GM19043 (cell line): ENCODE data around the gene LRRC49.

Experiments
- ATAC-seq: cut with Tn5 transposase; IDR thresholded peaks from one replicate; pipeline ENCODE4 v1.9.1; 2021; ENCODE audit warnings: low read depth; ENCODE audit not compliant: unreplicated experiment

Gene LRRC49

GRCh38 chr15:71048913-71049675 lies 156.5 kb downstream of the LRRC49 start:
- no peak for ATAC-seq

DNA sequence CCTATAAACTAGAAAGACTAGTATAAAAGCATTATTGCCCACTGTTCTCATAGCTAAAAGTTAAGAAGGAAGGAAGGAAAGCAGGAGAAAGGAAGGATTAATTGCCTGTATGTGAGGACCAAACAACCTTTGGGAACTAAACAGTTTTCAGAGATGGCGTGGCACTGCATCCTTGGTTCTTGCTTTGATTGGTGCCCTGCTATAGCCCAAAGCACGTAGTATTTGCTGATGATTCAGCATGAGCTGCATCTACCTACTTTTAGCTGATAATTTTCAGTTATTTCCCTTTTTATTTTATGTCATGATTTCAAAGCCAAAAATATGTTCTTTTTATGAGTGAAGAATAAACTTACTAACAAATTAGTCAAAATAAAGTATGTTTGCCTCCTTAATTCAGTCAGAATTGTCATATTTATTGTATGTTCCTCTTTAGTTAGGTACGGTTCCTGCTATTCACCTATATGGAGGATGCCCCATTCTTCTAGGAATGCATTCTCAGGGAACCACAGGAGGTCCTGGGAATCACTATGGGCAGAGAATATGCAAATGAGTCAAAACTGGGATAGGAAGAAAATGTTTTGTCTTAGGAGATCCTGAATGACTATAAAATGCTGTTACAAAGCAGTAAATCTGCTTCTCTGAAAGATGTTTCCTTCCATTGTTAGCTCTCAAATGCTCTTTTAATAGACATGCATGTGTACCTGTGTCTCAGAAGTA lies 157.2 kb downstream of the LRRC49 start:
- ATAC-seq: no peak

DNA sequence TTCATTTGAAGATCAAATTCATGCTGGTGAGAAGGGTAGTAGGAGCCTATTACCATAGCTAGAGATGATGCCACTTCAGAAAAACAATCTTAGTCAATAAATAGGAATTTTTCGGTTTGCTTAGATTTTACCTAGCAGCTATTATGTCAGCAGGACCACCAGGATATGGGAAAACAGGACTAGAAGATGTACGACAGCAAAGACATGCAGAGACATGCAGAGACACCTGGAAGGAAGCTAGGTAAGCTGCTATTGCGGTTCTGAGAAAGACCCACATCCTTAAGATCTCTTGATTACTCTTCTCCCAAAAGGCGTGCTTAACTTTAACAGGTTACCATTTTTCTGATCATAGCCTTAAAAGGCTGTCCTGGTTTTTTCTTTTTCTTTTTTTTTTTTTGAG lies 157.8 kb downstream of the LRRC49 start:
- no peak for ATAC-seq

DNA sequence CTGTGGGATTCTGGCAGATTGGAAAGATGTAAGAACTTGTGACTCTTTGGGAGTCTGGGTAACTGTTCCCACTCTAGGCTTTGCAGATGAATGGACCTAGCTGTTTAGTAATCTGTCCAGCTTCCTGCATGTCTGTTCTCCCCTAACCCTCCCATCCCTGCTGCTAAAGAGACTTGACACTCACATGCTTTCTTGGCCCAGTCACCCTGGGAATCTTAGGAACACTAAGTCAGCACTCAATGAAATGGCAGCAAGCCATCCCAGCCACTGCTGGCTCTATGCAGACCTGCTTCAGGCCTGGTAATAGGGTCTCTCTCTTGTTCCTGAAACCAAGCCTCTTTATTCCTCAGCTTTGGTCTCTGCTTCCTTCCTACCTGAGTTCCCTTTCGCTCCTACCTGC lies 158.9 kb downstream of the LRRC49 start:
- no peak for ATAC-seq

- no peak for ATAC-seq
These were observed 159.7 kb downstream of the LRRC49 start for GRCh38 chr15:71052356-71052755.

DNA sequence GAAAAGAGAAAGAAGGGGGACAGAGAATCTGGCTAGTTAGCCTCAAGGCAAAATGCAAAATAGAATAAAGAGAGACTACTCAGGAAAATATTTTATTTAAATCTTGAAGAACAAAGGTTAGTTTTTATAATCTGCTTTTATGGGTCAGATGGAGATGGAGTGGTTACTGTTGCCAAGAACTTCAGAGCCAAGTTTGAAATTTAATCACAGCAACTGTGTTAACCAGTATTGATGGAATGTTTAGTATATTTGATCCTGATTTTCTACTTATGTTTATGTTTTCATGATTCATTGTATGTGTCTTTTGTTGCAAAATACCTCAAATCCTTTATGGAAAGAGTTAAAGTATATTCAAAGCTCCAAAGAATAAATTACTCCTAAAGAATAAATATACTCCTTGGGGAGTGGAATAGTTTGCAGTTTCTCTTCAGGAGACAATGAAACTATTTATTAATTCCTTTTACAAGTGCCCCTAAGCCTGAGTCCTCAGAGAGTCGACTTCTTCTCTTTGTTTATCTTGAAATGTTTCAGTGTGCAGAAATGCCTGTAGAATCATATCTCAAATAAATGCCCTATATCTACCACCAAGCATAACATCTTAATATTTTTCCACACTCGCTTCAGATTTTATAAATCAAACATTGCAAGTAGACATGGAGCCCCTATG lies 161.8 kb downstream of the LRRC49 start:
- ATAC-seq: no peak

GRCh38 chr15:71055461-71055860 lies 162.8 kb downstream of the LRRC49 start:
- no peak for ATAC-seq

GRCh38 chr15:71056111-71056510 lies 163.5 kb downstream of the LRRC49 start:
- ATAC-seq: no peak

DNA sequence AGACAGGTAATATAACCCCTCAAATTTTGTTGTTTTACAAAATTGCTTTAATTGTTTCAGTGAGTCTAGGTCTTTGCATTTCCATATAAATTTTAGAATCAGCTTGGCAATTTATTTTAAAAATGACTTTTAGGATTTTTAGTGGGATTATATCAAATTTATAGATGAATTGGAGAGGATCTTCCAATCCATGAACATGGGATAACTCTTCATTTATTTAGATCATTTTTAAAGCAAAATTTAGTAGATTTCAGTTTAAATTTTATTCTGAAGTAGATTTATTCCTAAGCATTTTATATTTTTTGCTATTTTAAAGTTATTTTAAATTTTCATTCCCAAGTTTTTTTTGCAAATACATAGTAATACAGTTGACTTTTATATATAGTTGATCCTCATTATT lies 164.5 kb downstream of the LRRC49 start:
- ATAC-seq: no peak

GRCh38 chr15:71057581-71057980 lies 165.0 kb downstream of the LRRC49 start:
- ATAC-seq: no peak

DNA sequence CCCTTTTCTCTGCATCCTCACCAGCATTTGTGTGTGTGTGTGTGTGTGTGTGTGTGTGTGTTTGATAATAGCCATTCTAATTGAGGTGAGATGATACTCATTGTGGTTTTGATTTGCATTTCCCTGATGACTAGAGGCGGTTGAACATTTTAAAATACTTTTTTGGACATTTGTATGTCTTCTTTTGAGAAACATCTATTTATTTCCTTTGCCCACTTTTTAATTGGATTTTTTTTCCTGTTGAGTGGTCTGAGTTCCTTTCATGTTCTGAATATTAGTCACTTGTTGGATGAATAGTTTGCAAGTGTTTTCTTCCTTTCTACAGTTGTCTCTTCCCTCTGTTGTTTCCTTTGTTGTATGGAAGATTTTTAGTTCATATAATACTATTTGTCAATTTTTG lies 168.4 kb downstream of the LRRC49 start:
- no peak for ATAC-seq

GRCh38 chr15:71066983-71067382 lies 174.4 kb downstream of the LRRC49 start:
- ATAC-seq: no peak

DNA sequence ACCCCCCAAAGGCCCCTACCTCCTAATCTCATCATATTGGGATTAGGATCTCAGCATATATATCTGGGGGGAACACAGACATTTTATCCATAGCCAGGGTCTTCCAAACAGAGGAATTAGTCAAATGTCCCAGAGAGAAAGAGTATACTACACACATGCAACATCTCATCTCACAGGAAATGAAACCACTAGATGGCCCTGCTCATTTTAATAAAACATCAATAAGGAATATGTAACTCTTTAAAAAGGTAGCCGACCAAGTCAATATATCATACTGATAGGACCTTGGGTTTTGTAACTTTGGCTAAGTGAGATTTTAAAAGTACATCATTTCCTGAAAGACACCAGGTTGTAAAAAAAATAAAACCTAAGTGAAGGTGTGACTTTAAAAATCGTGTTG lies 177.1 kb downstream of the LRRC49 start:
- ATAC-seq: no peak

- no peak for ATAC-seq
These were observed 178.9 kb downstream of the LRRC49 start for GRCh38 chr15:71071529-71071928.

DNA sequence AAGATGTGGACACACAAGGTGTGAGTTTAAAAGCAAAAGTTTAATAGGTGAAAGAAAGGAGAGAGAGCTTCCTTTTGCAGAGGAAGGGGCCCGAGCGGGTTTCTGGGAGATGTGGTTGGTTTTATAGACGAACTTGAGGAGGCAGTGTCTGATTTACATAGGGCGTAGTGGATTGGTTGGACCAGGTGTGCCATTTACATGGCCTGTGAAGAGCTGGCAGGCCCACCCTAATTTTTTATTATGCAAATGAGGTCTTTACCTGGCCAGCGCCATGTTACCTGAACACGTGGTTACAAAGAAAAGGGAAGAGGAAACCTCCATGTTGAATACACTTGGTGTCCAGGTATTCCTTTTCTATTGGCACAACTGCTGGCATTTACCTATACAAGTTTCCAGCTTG lies 179.8 kb downstream of the LRRC49 start:
- no peak for ATAC-seq

DNA sequence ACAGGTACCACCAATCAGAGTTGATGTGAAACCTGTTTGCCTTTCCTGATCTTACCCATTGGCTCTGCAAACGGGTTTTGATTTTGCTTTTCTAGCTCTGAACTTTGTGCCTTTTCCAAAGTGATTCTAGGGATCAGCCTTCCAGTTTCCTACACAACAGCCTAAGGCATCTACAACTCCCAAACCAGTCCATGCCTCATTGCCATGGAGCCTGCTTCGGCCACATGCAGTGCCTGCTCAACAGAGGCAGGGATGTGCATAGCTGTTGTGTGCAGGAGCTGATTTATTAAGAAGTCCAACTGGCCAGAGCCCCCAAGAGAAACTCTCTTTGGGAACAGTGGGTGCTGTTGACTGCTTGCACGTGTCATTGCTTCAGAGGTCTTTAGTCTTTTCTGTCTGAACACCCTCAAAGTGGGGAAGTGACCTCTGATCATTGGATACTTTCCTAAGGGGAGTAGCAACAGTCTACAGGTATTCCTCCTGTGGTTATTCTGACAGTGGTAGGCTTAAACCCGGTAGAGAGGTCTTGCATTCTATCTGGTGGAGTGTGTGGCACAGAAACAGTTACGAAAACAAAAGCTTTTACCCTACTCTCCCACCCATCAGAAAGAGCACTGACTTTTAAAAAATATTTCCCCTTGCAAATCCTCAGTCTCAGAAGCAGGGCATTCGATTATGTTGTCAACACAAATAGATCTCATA lies 186.0 kb downstream of the LRRC49 start:
- ATAC-seq: no peak

DNA sequence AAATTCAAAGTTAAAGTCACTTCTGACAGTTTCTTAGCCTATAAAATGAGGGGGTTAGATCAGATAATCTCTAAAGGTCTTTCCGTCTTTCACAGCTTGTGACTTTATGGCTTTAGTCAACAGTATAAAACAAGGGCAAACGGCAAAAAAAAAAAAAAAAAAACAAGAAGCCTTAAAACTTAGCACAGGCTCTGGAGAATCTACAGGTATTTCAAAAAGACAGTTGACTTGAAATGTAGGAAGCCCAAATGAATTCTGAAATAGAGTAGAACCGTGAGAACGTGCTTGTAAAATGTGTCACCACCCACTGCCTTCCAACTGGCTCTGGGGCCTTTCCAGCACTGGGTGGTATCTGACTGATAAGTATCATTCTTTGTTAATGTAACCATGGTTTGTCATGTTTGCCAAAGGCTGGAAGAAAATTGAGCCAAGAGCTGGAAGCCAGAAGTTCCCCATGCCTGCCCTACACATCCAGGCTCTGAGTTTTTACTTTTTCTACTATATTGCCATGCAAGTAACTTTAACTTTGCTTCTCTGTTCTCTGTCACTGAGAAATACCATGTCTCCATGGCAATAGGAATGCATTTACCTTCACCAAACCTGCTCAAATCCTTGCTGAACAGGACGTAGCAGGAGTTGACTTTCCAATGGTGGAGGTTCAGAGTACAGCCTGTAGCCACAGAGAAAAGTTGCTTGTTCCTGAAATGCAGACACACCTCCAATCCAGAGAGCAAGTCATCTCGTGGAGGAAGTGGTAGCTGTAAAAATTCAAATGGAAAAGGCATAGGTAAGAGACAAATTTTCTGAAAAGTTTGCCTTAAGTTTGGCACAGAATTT lies 186.8 kb downstream of the LRRC49 start:
- no peak for ATAC-seq

DNA sequence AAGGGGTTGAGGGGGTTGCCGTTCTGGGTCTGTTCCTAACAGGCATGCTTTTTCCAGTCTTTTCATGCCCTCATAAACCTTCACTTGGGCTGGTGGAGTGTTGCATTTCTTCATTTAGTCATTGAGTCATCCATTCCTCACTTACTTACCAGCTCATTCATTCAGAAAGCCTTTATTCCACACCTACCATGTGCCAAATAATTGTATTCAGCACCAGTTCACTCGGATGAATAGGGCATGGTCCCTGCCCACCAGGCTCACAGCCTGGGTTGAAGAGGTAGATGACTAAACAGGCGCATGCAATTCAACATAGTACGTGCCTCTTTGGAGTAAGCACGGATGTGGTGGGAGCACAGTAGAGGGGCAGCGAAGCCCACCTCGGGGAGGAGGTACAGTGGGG lies 187.5 kb downstream of the LRRC49 start:
- ATAC-seq: no peak

DNA sequence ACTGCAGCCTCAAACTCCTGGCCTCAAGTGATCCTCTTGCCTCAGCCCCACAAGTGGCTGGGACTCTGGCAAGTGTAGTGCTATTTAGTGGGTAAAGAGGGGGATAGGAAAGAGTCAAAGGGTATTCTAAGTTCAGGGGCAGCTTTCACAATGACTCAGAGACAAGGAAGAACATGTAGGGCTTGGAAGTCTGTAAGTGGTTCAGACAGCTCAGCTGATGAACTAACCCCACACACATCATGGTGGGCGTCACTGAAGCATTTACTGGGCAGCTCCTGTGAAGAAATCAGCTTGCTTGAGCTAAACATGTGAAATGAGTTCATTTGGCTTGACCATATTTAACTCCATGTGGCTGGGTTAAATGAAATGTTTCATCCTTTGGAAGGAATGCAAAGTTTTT lies 188.1 kb downstream of the LRRC49 start:
- no peak for ATAC-seq

GRCh38 chr15:71082803-71083202 lies 190.2 kb downstream of the LRRC49 start:
- no peak for ATAC-seq
